ENCODE measurements around the gene ALG12. TPM values are rescaled to one million over a fixed set of nuclear protein-coding genes. Genes with fewer than 3 reads are reported as not detected.
"Not testable (repeated sequence)": the region's sequence is repeated elsewhere in the genome, so short reads cannot be mapped to it uniquely, and the experiment has no call there.

Gene ALG12
- total RNA-seq, 1 experiment from 2014 or later = 16.3 TPM

- no peak for DNase-seq (ENCODE audit: low read depth)
Observed at GRCh38 chr22:49867303-49868265, 50.7 kb downstream of the ALG12 start.

GRCh38 chr22:49866646-49867045, 51.6 kb downstream of the ALG12 start:
- DNase-seq (ENCODE audit: low read depth) = no peak

- DNase-seq (ENCODE audit: low read depth) = no peak
Observed at GRCh38 chr22:49866134-49866533, 52.1 kb downstream of the ALG12 start.

GRCh38 chr22:49865156-49865555, 53.1 kb downstream of the ALG12 start:
- DNase-seq (ENCODE audit: low read depth) = no peak

GRCh38 chr22:49863931-49864330, 54.3 kb downstream of the ALG12 start:
- DNase-seq (ENCODE audit: low read depth) = no peak

- no peak for DNase-seq (ENCODE audit: low read depth)
Observed at GRCh38 chr22:49862496-49862776, 55.8 kb downstream of the ALG12 start.

- no peak for DNase-seq (ENCODE audit: low read depth)
Observed at GRCh38 chr22:49861642-49862495, 56.4 kb downstream of the ALG12 start.

GRCh38 chr22:49858827-49859226, 59.4 kb downstream of the ALG12 start:
- DNase-seq (ENCODE audit: low read depth) = no peak

GRCh38 chr22:49856766-49857618, 61.2 kb downstream of the ALG12 start:
- no peak for DNase-seq (ENCODE audit: low read depth)

GRCh38 chr22:49856343-49856742, 61.9 kb downstream of the ALG12 start:
- DNase-seq (ENCODE audit: low read depth) = no peak

- DNase-seq (ENCODE audit: low read depth) = no peak
Observed at GRCh38 chr22:49855251-49855911, 62.9 kb downstream of the ALG12 start.

GRCh38 chr22:49853981-49854831, 64.0 kb downstream of the ALG12 start:
- DNase-seq (ENCODE audit: low read depth) = peak; percentile 29

GRCh38 chr22:49852898-49853894, 65.0 kb downstream of the ALG12 start, which contains the start of gene ZBED4:
TSS of gene ZBED4 (plus strand) at chr22:49853844. CDS start at chr22:49883663, 29,819 bp downstream.
- peak; percentile 98 for DNase-seq (ENCODE audit: low read depth)

GRCh38 chr22:49852568-49852897, 65.7 kb downstream of the ALG12 start:
- not testable (repeated sequence) for DNase-seq (ENCODE audit: low read depth)

- DNase-seq (ENCODE audit: low read depth) = no peak
Observed at GRCh38 chr22:49850959-49851802, 67.1 kb downstream of the ALG12 start.

Measured in Daoy (cell line).